IMR-90 (cell line): Measurements from ENCODE around the gene C20orf144. TPM values are rescaled to one million over a fixed set of nuclear protein-coding genes. Genes with fewer than 3 reads are reported as not detected.

Experiments
- ATAC-seq: fragments of 200-7000 bp; cut with Tn5 transposase; 2 replicates; pipeline ENCODE4 v1.9.1; 2020; ENCODE audit warnings: low read depth, mild to moderate bottlenecking, moderate library complexity
- BruUV-seq: library from RNA; stranded (reverse); fragments of 400-500 nt; replicated peaks from 2 replicates; lab custom pipeline; 2021; lab: Mats Ljungman, UMichigan
- CTCF ChIA-PET: fragments of 300-600 bp; formaldehyde crosslinking; extraction: SDS; loops from one replicate; lab custom pipeline; 2021; ENCODE audit warnings: antibody characterized with exemption; lab: Yijun Ruan, JAX
- POLR2A ChIA-PET: fragments of 300-600 bp; sonication (Branson Sonifier 250); formaldehyde crosslinking; loops from one replicate; lab custom pipeline; 2022; ENCODE audit warnings: antibody characterized with exemption; ENCODE audit not compliant: unreplicated experiment; lab: Charles Lee
- DNase-seq: peaks from one replicate; pipeline ENCODE4 v3.0.0; 2013
- H2AFZ ChIP-seq: replicated peaks from 2 replicates; pipeline ENCODE3; 2013; ENCODE audit warnings: low read length, mild to moderate bottlenecking; ENCODE audit not compliant: poor library complexity
- H2AK5ac ChIP-seq: 2 replicates; pipeline ENCODE4 v1.6.1; 2013; ENCODE audit warnings: low read depth, low read length, inconsistent platforms
- H2AK9ac ChIP-seq: replicated peaks from 2 replicates; pipeline ENCODE3; 2013; ENCODE audit warnings: mild to moderate bottlenecking, low read depth, low read length, moderate library complexity; ENCODE audit not compliant: poor library complexity
- H2BK120ac ChIP-seq: 2 replicates; pipeline ENCODE4 v1.6.1; 2013; ENCODE audit warnings: low read depth, low read length, inconsistent platforms
- H2BK15ac ChIP-seq: 3 replicates; pipeline ENCODE4 v1.6.1; 2013; ENCODE audit warnings: low read depth, low read length, inconsistent platforms
- H2BK20ac ChIP-seq: 2 replicates; pipeline ENCODE4 v1.6.1; 2013; ENCODE audit warnings: low read depth, mild to moderate bottlenecking, inconsistent platforms, low read length, moderate library complexity
- H2BK5ac ChIP-seq: 2 replicates; pipeline ENCODE4 v1.6.1; 2013; ENCODE audit warnings: mild to moderate bottlenecking, low read depth, low read length, inconsistent platforms; ENCODE audit not compliant: poor library complexity, severe bottlenecking
- H3K14ac ChIP-seq: replicated peaks from 2 replicates; pipeline ENCODE4 v1.6.1; 2013; ENCODE audit warnings: low read depth, low read length, inconsistent platforms
- H3K18ac ChIP-seq: 2 replicates; pipeline ENCODE4 v1.6.1; 2013; ENCODE audit warnings: low read depth, low read length, control low read depth
- H3K23ac ChIP-seq: 2 replicates; pipeline ENCODE4 v1.6.1; 2013; ENCODE audit warnings: low read depth, low read length, inconsistent platforms
- H3K27ac ChIP-seq: 2 replicates; pipeline ENCODE4 v1.5.1; 2013; ENCODE audit warnings: mild to moderate bottlenecking, control low read depth, low read length; ENCODE audit not compliant: insufficient read depth
- H3K27me3 ChIP-seq: 2 replicates; pipeline ENCODE4 v1.6.1; 2013; ENCODE audit warnings: low read length; ENCODE audit not compliant: control insufficient read depth, insufficient read depth
- H3K36me3 ChIP-seq: 2 replicates; pipeline ENCODE4 v1.6.1; 2013; ENCODE audit warnings: low read length, mixed read lengths; ENCODE audit not compliant: control insufficient read depth, insufficient read depth
- H3K4ac ChIP-seq: 2 replicates; pipeline ENCODE4 v1.6.1; 2013; ENCODE audit warnings: low read depth, low read length, inconsistent platforms
- H3K4me1 ChIP-seq: 2 replicates; pipeline ENCODE4 v1.6.1; 2013; ENCODE audit warnings: low read length, mixed read lengths; ENCODE audit not compliant: control insufficient read depth, insufficient read depth
- H3K4me2 ChIP-seq: 2 replicates; pipeline ENCODE4 v1.6.1; 2013; ENCODE audit warnings: low read depth, mild to moderate bottlenecking, control low read depth, low read length, moderate library complexity
- H3K4me3 ChIP-seq: 2 replicates; pipeline ENCODE4 v1.5.1; 2013; ENCODE audit warnings: low read depth, mild to moderate bottlenecking, control low read depth, low read length, moderate library complexity; ENCODE audit not compliant: insufficient read depth
- H3K56ac ChIP-seq: 2 replicates; pipeline ENCODE4 v1.6.1; 2013; ENCODE audit warnings: low read length, inconsistent platforms; ENCODE audit not compliant: insufficient read depth; ENCODE audit errors: extremely low read depth
- H3K79me1 ChIP-seq, 2 experiments: 2 replicates each; pipeline ENCODE4 v1.6.1; 2013; ENCODE audit warnings: low read length in 2 of 2, inconsistent platforms in 1 of 2, low read depth in 1 of 2
- H3K9ac ChIP-seq: 2 replicates; pipeline ENCODE4 v1.6.1; 2013; ENCODE audit warnings: low read depth, low read length, control low read depth
- H3K9me1 ChIP-seq: 2 replicates; pipeline ENCODE4 v1.6.1; 2013; ENCODE audit warnings: low read length, inconsistent platforms; ENCODE audit not compliant: insufficient read depth
- H3K9me3 ChIP-seq: 2 replicates; pipeline ENCODE4 v1.6.1; 2013; ENCODE audit warnings: low read length; ENCODE audit not compliant: control insufficient read depth, insufficient read depth
- H4K20me1 ChIP-seq: 2 replicates; pipeline ENCODE4 v1.6.1; 2013; ENCODE audit warnings: low read length, inconsistent platforms; ENCODE audit not compliant: insufficient read depth
- H4K5ac ChIP-seq: 2 replicates; pipeline ENCODE4 v1.6.1; 2013; ENCODE audit warnings: mild to moderate bottlenecking, low read depth, low read length, control low read depth
- H4K8ac ChIP-seq, 2 experiments: 2 replicates each; pipeline ENCODE4 v1.6.1; 2013; ENCODE audit warnings: low read depth in 2 of 2, low read length in 2 of 2, control low read depth in 1 of 2, inconsistent platforms in 1 of 2
- H4K91ac ChIP-seq: 2 replicates; pipeline ENCODE4 v1.6.1; 2013; ENCODE audit warnings: low read depth, low read length, inconsistent platforms; ENCODE audit not compliant: insufficient read depth
- CEBPB ChIP-seq: IDR thresholded peaks from 2 replicates; pipeline ENCODE4 v1.6.1; 2012; ENCODE audit warnings: low read depth, low read length, improper control_type of control experiment
- CHD1 ChIP-seq: IDR thresholded peaks from 2 replicates; pipeline ENCODE4 v1.6.1; 2012; ENCODE audit warnings: low read depth, low read length, improper control_type of control experiment
- ELK1 ChIP-seq: fragments of 150-350 bp; IDR thresholded peaks from 2 replicates; pipeline ENCODE4 v1.6.1; 2016; ENCODE audit warnings: low read depth, mild to moderate bottlenecking, low read length, moderate library complexity, borderline replicate concordance
- FOS ChIP-seq: fragments of 150-350 bp; IDR thresholded peaks from 2 replicates; pipeline ENCODE4 v1.6.1; 2016; ENCODE audit warnings: low read depth, low read length
- MAZ ChIP-seq: IDR thresholded peaks from 2 replicates; pipeline ENCODE4 v1.6.1; 2012; ENCODE audit warnings: low read depth, mild to moderate bottlenecking, low read length, improper control_type of control experiment, moderate library complexity, borderline replicate concordance
- MXI1 ChIP-seq: IDR thresholded peaks from 2 replicates; pipeline ENCODE4 v1.6.1; 2012; ENCODE audit warnings: low read depth, mild to moderate bottlenecking, low read length, moderate library complexity, borderline replicate concordance
- RAD21 ChIP-seq: IDR thresholded peaks from 2 replicates; pipeline ENCODE4 v1.6.1; 2012; ENCODE audit warnings: low read length, improper control_type of control experiment
- RCOR1 ChIP-seq: IDR thresholded peaks from 2 replicates; pipeline ENCODE4 v1.6.1; 2012; ENCODE audit warnings: mild to moderate bottlenecking, low read length, improper control_type of control experiment; ENCODE audit not compliant: insufficient replicate concordance
- SMC3 ChIP-seq: fragments of 150-350 bp; IDR thresholded peaks from 2 replicates; pipeline ENCODE4 v1.6.1; 2016; ENCODE audit warnings: low read depth, mild to moderate bottlenecking, antibody characterized with exemption, low read length, moderate library complexity
- WGBS, 2 experiments: methylation state at CpG; one replicate each; pipeline versions ENCODE4 v1.1.5 to v1.1.7; 2013; ENCODE audit warnings: missing lambda C conversion rate in 2 of 2; ENCODE audit not compliant: insufficient read length in 1 of 2; ENCODE audit errors: extremely low coverage in 2 of 2; 5-methylcytosine and 5-hydroxymethylcytosine counted together
- dilution Hi-C: fragments of 300-500 bp; cut with HindIII; formaldehyde crosslinking; loops from one replicate; pipeline ENCODE4 v1.14.3; 2018; ENCODE audit warnings: low sequenced_read_pairs; ENCODE audit not compliant: unreplicated experiment
- in situ Hi-C: fragments of 300-500 bp; cut with MboI; formaldehyde crosslinking; loops from 3 replicates; pipeline ENCODE4 v1.14.3; 2019; ENCODE audit warnings: low sequenced_read_pairs, inconsistent platforms, mixed read lengths
- intact Hi-C: fragments of 100-400 bp; cut with micrococcal nuclease; formaldehyde crosslinking; loops from 2 replicates; pipeline ENCODE4 v1.10.0; 2022
- polyA plus RNA-seq, 3 experiments: library from polyadenylated mRNA; depleted of rRNA; stranded (reverse); fragments of >200 nt; gene quantifications; 2 replicates each; pipeline ENCODE4 v1.2.3, GENCODE V29; 2012; ENCODE audit warnings: low replicate concordance in 1 of 3
- total RNA-seq: library from RNA; depleted of rRNA; stranded (reverse); fragments of >200 nt; gene quantifications from 2 replicates; pipeline ENCODE4 v1.2.3, GENCODE V29; 2012

Gene C20orf144
- total and polyA plus RNA-seq, 2 of the 4 experiments (the other 2 are of a cell fraction), result under 0.01 to 0.19 TPM

DNA sequence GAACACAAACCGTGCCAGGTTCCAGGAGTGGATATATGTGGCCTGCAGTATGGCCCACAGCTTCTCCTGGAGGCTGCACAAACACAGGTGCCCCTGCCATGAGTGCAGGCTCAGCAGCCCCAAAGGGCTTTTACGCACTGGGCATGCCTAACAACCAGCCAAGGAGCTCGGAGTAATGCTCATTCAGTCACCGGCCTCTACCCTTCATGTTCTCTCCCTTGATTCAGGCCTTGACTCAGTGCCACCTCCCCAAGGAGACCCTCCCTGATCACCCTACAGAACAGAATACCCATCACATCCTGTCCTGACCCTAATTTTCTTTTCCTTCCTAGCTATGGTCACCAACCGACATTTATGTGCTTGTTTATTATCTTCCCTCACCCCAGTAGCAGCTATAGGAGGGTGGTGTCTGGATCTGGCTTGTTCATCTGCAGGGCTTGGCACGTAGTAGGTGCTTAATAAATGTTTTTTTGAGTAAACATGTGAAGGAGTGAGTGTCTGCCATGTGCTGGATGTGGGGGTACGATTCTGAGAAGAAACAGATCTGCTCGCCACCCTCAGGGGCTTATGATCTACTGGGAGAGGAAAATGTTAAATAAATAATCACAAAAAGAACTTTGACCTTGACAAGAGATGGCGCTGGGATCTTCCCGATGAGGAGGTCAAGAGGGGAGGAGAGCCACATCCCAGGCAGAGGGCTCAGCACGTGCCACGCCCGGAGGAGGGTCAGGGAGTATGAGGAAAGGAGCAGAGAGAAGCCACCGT lies 48.7 kb downstream of the C20orf144 start:
- H4K5ac ChIP-seq, result no peak overlapping the region
- WGBS, 2 experiments, result 100% methylated on average over 1 of the region's 14 CpGs; no CpG with 5 or more reads in 1 of the 2 experiments
- H3K79me1 ChIP-seq, result 0 out of 4 replicates have a peak, but pooled peaks cover 0 to 2% of the 10 kb centered on the region in 2 experiments
- peak overlapping the region; percentile 61 for H2AK9ac ChIP-seq
- H3K18ac ChIP-seq, result no peak overlapping the region
- no peaks in the 10 kb centered on the region for H3K4me1 ChIP-seq
- ChIA-PET POLR2A (no interaction called here), CTCF (no interaction called here)
- dilution Hi-C loops, result no loop called here
- 0 out of 2 replicates have a peak, but pooled peaks cover 8% of the 10 kb centered on the region for H3K9me1 ChIP-seq
- H4K91ac ChIP-seq, result no peak overlapping the region
- H3K4me3 ChIP-seq, result no peak overlapping the region
- in situ Hi-C loops, result no loop called here
- no peaks in the 10 kb centered on the region for H3K27me3 ChIP-seq
- no peak overlapping the region for H3K4me2 ChIP-seq
- H2BK120ac ChIP-seq, result no peak overlapping the region
- BruUV-seq, result no TSS peak
- H4K8ac ChIP-seq, result no peak overlapping the region
- no peak overlapping the region for H2BK20ac ChIP-seq
- TF ChIP-seq RAD21, result no peak
- no peak for TF ChIP-seq MXI1
- no peak for TF ChIP-seq MAZ
- no peak for TF ChIP-seq CHD1
- TF ChIP-seq CEBPB, result no peak
- TF ChIP-seq FOS, result no peak
- no peak for TF ChIP-seq ELK1
- TF ChIP-seq RCOR1, result no peak
- no peak for TF ChIP-seq SMC3
- H4K20me1 ChIP-seq, result no peaks in the 10 kb centered on the region
- no peak overlapping the region for H2AK5ac ChIP-seq
- peaks cover 8% of the 10 kb centered on the region; the same call in 1 of the 2 replicates for H3K36me3 ChIP-seq
- H2BK5ac ChIP-seq, result no peak overlapping the region
- H3K23ac ChIP-seq, result no peak overlapping the region
- H3K56ac ChIP-seq, result no peak overlapping the region
- no peak overlapping the region for H3K14ac ChIP-seq
- intact Hi-C loops, result no loop called here
- no peak overlapping the region for H3K4ac ChIP-seq
- ATAC-seq (no peak), DNase-seq (no peak)
- H3K9me3 ChIP-seq, result no peaks in the 10 kb centered on the region
- no peak overlapping the region for H3K27ac ChIP-seq
- H2AFZ ChIP-seq, result no peak overlapping the region
- no peak overlapping the region for H3K9ac ChIP-seq
- no peak overlapping the region for H2BK15ac ChIP-seq
